H1 (cell line): ENCODE data around the gene THAP9. TPM values are rescaled to one million over a fixed set of nuclear protein-coding genes. Genes with fewer than 3 reads are reported as not detected.

ENCODE experiments used
- BACH1 ChIP-seq: IDR thresholded peaks from 2 replicates; pipeline ENCODE4 v1.6.1; 2012; ENCODE audit warnings: low read length, improper control_type of control experiment
- CBX8 ChIP-seq: fragments of 300-800, 300-1000 bp; sonication (generic); IDR thresholded peaks from 2 replicates; pipeline ENCODE4 v1.7.1; 2016; ENCODE audit warnings: low read depth, low read length, borderline replicate concordance
- CHD7 ChIP-seq: fragments of 300-600 bp; sonication (generic); IDR thresholded peaks from 2 replicates; pipeline ENCODE4 v1.7.1; 2012; ENCODE audit warnings: low read length, moderate library complexity, mild to moderate bottlenecking, inconsistent platforms; ENCODE audit not compliant: insufficient replicate concordance
- CTBP2 ChIP-seq: IDR thresholded peaks from 2 replicates; pipeline ENCODE4 v1.7.0; 2011; ENCODE audit warnings: borderline replicate concordance, mild to moderate bottlenecking, moderate library complexity, mixed read lengths, low read length; ENCODE audit not compliant: insufficient read depth, insufficient read length
- JUN ChIP-seq: IDR thresholded peaks from 2 replicates; pipeline ENCODE4 v1.6.1; 2011; ENCODE audit warnings: low read depth, mild to moderate bottlenecking, improper control_type of control experiment, low read length
- JUND ChIP-seq: IDR thresholded peaks from 2 replicates; pipeline ENCODE4 v1.6.1; 2011; ENCODE audit warnings: mild to moderate bottlenecking, improper control_type of control experiment, low read length
- KDM5A ChIP-seq: fragments of 200-600 bp; IDR thresholded peaks from 2 replicates; pipeline ENCODE4 v1.7.1; 2012; ENCODE audit warnings: mild to moderate bottlenecking, low read length, inconsistent platforms, mixed read lengths
- PHF8 ChIP-seq: fragments of 200-600 bp; sonication (generic); conservative IDR thresholded peaks from 2 replicates; pipeline ENCODE4 v1.7.1; 2012; ENCODE audit warnings: low read depth, mild to moderate bottlenecking, inconsistent platforms, low read length, moderate library complexity
- POU5F1 ChIP-seq: IDR thresholded peaks from 2 replicates; pipeline ENCODE4 v1.6.1; 2011; ENCODE audit warnings: low read depth, mild to moderate bottlenecking, low read length, moderate library complexity
- SP4 ChIP-seq: IDR thresholded peaks from 2 replicates; pipeline ENCODE4 v1.6.1; 2012; ENCODE audit warnings: low read length, inconsistent platforms
- TBP ChIP-seq: IDR thresholded peaks from 2 replicates; pipeline ENCODE4 v1.6.1; 2011; ENCODE audit warnings: low read depth, low read length, improper control_type of control experiment
- polyA plus RNA-seq, 7 experiments: library from polyadenylated mRNA; depleted of rRNA in 3 of 7; stranded (reverse) in 5 of 7; unstranded in 2 of 7; fragments of >200 nt in 5 of 7; fragments of 200-250 nt in 2 of 7; gene quantifications; 1 replicate in 5 of 7; 2 replicates in 1 of 7; 4 replicates in 1 of 7; pipeline versions ENCODE4 v1.2.1 to v1.2.3, GENCODE V29; 2011 to 2013; ENCODE audit warnings: missing spikeins in 2 of 7, mixed read lengths in 2 of 7
- total RNA-seq: library from RNA; stranded (reverse); fragmentation: NEBNext Ultra II Directional; extraction: Animal tissue kit (Norgen Biotek cat#: 25700); gene quantifications from 2 replicates; pipeline ENCODE4 v1.2.1, GENCODE V29; 2021

The THAP9 gene
- total and polyA plus RNA-seq, 2 of the 8 experiments (the other 6 are each of a cell fraction or from before 2014, with no cell fraction given): 6.1 to 13.2 TPM

GRCh38 chr4:82864336-82864979, 36.1 kb upstream of the THAP9 start (continued):
- no peak for TF ChIP-seq CHD7
- no peak for TF ChIP-seq CTBP2
- no peak for TF ChIP-seq POU5F1
- TF ChIP-seq CBX8: no peak
- TF ChIP-seq SP4: no peak
- no peak for TF ChIP-seq JUND
- no peak for TF ChIP-seq JUN
- no peak for TF ChIP-seq BACH1
- no peak for TF ChIP-seq TBP
- no peak for TF ChIP-seq KDM5A
- TF ChIP-seq PHF8: no peak
